Liver (tissue), 9 donors: ENCODE data around the gene MRM1. TPM values are rescaled to one million over a fixed set of nuclear protein-coding genes. Genes with fewer than 3 reads are reported as not detected.

ENCODE experiments used
- DNase-seq: peaks from one replicate; pipeline ENCODE4 v3.0.0-alpha.2; 2017; ENCODE audit warnings: low spot score
- H3K27ac ChIP-seq, 2 donors: one replicate each; pipeline ENCODE4 v1.7.0; 2013; ENCODE audit warnings: inconsistent platforms in 2 of 2, low read length in 2 of 2, control low read depth in 1 of 2, low read depth in 1 of 2, mild to moderate bottlenecking in 1 of 2
- H3K27me3 ChIP-seq, 4 donors: one replicate each; pipeline versions ENCODE4 v1.6.1 to v1.7.0; 2013; ENCODE audit warnings: low read length in 3 of 4, inconsistent platforms in 1 of 4, mild to moderate bottlenecking in 1 of 4, moderate library complexity in 1 of 4; ENCODE audit not compliant: control insufficient read depth in 4 of 4, insufficient read depth in 4 of 4
- H3K36me3 ChIP-seq, 4 donors: one replicate each; pipeline versions ENCODE4 v1.6.1 to v1.7.0; 2013; ENCODE audit warnings: low read length in 3 of 4, mild to moderate bottlenecking in 3 of 4, low read depth in 1 of 4, moderate library complexity in 1 of 4; ENCODE audit not compliant: control insufficient read depth in 4 of 4, insufficient read depth in 3 of 4
- H3K4me1 ChIP-seq, 4 donors: one replicate each; pipeline versions ENCODE4 v1.6.1 to v1.7.0; 2013; ENCODE audit warnings: low read length in 3 of 4, mild to moderate bottlenecking in 3 of 4, moderate library complexity in 1 of 4; ENCODE audit not compliant: control insufficient read depth in 4 of 4, insufficient read depth in 4 of 4
- H3K4me3 ChIP-seq, 3 donors: one replicate each; pipeline versions ENCODE4 v1.6.1 to v1.7.0; 2013; ENCODE audit warnings: low read length in 3 of 3, control low read depth in 1 of 3, low read depth in 1 of 3, mild to moderate bottlenecking in 1 of 3
- H3K9ac ChIP-seq, 2 donors: one replicate each; pipeline ENCODE4 v1.7.0; 2013; ENCODE audit warnings: low read length in 2 of 2, mild to moderate bottlenecking in 2 of 2, moderate library complexity in 2 of 2, control low read depth in 1 of 2, low read depth in 1 of 2
- H3K9me3 ChIP-seq, 4 donors: one replicate each; pipeline versions ENCODE4 v1.6.1 to v1.7.0; 2013; ENCODE audit warnings: low read length in 3 of 4; ENCODE audit not compliant: control insufficient read depth in 4 of 4
- ATF3 ChIP-seq: IDR thresholded peaks from 2 replicates; pipeline ENCODE4 v1.6.1; 2016; ENCODE audit warnings: antibody characterized with exemption
- CTCF ChIP-seq: fragments of 150-350 bp; IDR thresholded peaks from 2 replicates; pipeline ENCODE4 v1.5.1; 2017; ENCODE audit warnings: improper control_type of control experiment, low read depth, low read length; ENCODE audit not compliant: missing input control
- EGR1 ChIP-seq, 2 donors: IDR thresholded peaks; 2 replicates each; pipeline ENCODE4 v1.6.1; 2016 to 2018; ENCODE audit warnings: antibody characterized with exemption in 2 of 2, low read depth in 2 of 2
- FOXA1 ChIP-seq: IDR thresholded peaks from 2 replicates; pipeline ENCODE4 v1.6.1; 2016; ENCODE audit warnings: antibody characterized with exemption
- FOXA2 ChIP-seq: IDR thresholded peaks from 2 replicates; pipeline ENCODE4 v1.6.1; 2016; ENCODE audit warnings: antibody characterized with exemption
- GABPA ChIP-seq, 2 donors: IDR thresholded peaks in 1 of 2; conservative IDR thresholded peaks in 1 of 2; 2 replicates each; pipeline ENCODE4 v1.6.1; 2016; ENCODE audit warnings: antibody characterized with exemption in 2 of 2, mild to moderate bottlenecking in 1 of 2, moderate library complexity in 1 of 2
- HNF4A ChIP-seq, 2 donors: conservative IDR thresholded peaks; 2 replicates each; pipeline ENCODE4 v1.6.1; 2016; ENCODE audit warnings: antibody characterized with exemption in 2 of 2, mild to moderate bottlenecking in 2 of 2
- HNF4G ChIP-seq: IDR thresholded peaks from 2 replicates; pipeline ENCODE4 v1.6.1; 2016; ENCODE audit warnings: antibody characterized with exemption
- JUND ChIP-seq, 2 donors: IDR thresholded peaks; 2 replicates each; pipeline ENCODE4 v1.6.1; 2016; ENCODE audit warnings: antibody characterized with exemption in 2 of 2
- MAX ChIP-seq: IDR thresholded peaks from 2 replicates; pipeline ENCODE4 v1.6.1; 2016; ENCODE audit warnings: antibody characterized with exemption
- NR2F2 ChIP-seq: IDR thresholded peaks from 2 replicates; pipeline ENCODE4 v1.6.1; 2016; ENCODE audit warnings: antibody characterized with exemption
- RAD21 ChIP-seq, 2 donors: IDR thresholded peaks; 2 replicates each; pipeline ENCODE4 v1.6.1; 2016; ENCODE audit warnings: antibody characterized with exemption in 2 of 2, mild to moderate bottlenecking in 2 of 2
- REST ChIP-seq: IDR thresholded peaks from 2 replicates; pipeline ENCODE4 v1.6.1; 2016; ENCODE audit warnings: antibody characterized with exemption, mild to moderate bottlenecking
- RXRA ChIP-seq, 2 donors: IDR thresholded peaks; 2 replicates each; pipeline ENCODE4 v1.6.1; 2017 to 2018; ENCODE audit warnings: antibody characterized with exemption in 2 of 2, mild to moderate bottlenecking in 1 of 2
- SP1 ChIP-seq: IDR thresholded peaks from 2 replicates; pipeline ENCODE4 v1.6.1; 2018; ENCODE audit warnings: antibody characterized with exemption, mild to moderate bottlenecking
- TAF1 ChIP-seq: conservative IDR thresholded peaks from 2 replicates; pipeline ENCODE4 v1.6.1; 2016; ENCODE audit warnings: antibody characterized with exemption, mild to moderate bottlenecking
- YY1 ChIP-seq: IDR thresholded peaks from 2 replicates; pipeline ENCODE4 v1.6.1; 2016; ENCODE audit warnings: antibody characterized with exemption, mild to moderate bottlenecking
- ZBTB33 ChIP-seq: IDR thresholded peaks from 2 replicates; pipeline ENCODE4 v1.6.1; 2016; ENCODE audit warnings: antibody characterized with exemption
- WGBS: extraction: QIAGEN DNeasy Blood & Tissue Kit; methylation state at CpG from one replicate; pipeline ENCODE4 v1.1.7; 2013; 5-methylcytosine and 5-hydroxymethylcytosine counted together
- polyA plus RNA-seq, 2 donors: library from polyadenylated mRNA; stranded (reverse) in 1 of 2; unstranded in 1 of 2; fragments of 200-250 nt in 1 of 2; fragments of >200 nt in 1 of 2; fragmentation: Nextera tagmentation in 1 of 2; extraction: Ambion mirVana in 1 of 2; gene quantifications; one replicate each; pipeline versions ENCODE4 v1.2.1 to v1.2.3, GENCODE V29; 2013 to 2015
- total RNA-seq, 2 donors: library from RNA; depleted of rRNA; stranded (reverse); fragments of >200 nt; gene quantifications; one replicate each; pipeline ENCODE4 v1.2.3, GENCODE V29; 2014
- donor health status: healthy.
- donor health status: healthy.
- donor health status: healthy.
- donor health status: healthy.
- donor health status: healthy.

Gene MRM1
- total and polyA plus RNA-seq, 4 donors, result 3.2 to 5.9 (median 5.2) TPM

- Histone ChIP-seq H3K27me3 (no peaks in the 10 kb centered on the region), H3K9me3 (no peaks in the 10 kb centered on the region), H3K36me3 (peaks cover 12 to 27% (median 23%) of the 10 kb centered on the region in 4 donors), H3K9ac (no peak overlapping the region), H3K27ac (no peak overlapping the region), H3K4me1 (peaks cover 0 to 8% (median 5%) of the 10 kb centered on the region in 4 donors), H3K4me3 (no peak overlapping the region)
- no peak for TF ChIP-seq HNF4G
- TF ChIP-seq GABPA (IDR thresholded peaks at IDR 0.05 in 1 of 2, conservative IDR thresholded peaks at IDR 0.05 in 1 of 2), result no peak
- no peak for TF ChIP-seq EGR1 (IDR thresholded peaks at IDR 0.05; ENCODE audit: low read depth in 2 of 2)
- no peak for TF ChIP-seq MAX
- no peak for DNase-seq
- 85% methylated on average over 3 of the region's 3 CpGs for WGBS
Measured at GRCh38 chr17:36553459-36553858, 47.9 kb upstream of the MRM1 start.

- WGBS, result 97% methylated on average over 4 of the region's 4 CpGs
- H3K9me3 ChIP-seq, result no peaks in the 10 kb centered on the region
- peaks cover 11 to 57% (median 32%) of the 10 kb centered on the region in 4 donors for H3K36me3 ChIP-seq
- H3K9ac ChIP-seq, result no peak overlapping the region
- H3K27ac ChIP-seq, result no peak overlapping the region
- DNase-seq, result no peak
- no peak for TF ChIP-seq TAF1
- H3K4me1 ChIP-seq, result no peaks in the 10 kb centered on the region
- no peaks in the 10 kb centered on the region for H3K27me3 ChIP-seq
- H3K4me3 ChIP-seq, result no peak overlapping the region
Measured at GRCh38 chr17:36566081-36566480, 35.3 kb upstream of the MRM1 start.

GRCh38 chr17:36575028-36575427 is 26.4 kb upstream of the MRM1 start:
- Histone ChIP-seq H3K9ac (no peak overlapping the region), H3K27ac (no peak overlapping the region), H3K36me3 (peaks cover 7 to 48% (median 35%) of the 10 kb centered on the region in 4 donors), H3K4me1 (no peaks in the 10 kb centered on the region), H3K27me3 (no peaks in the 10 kb centered on the region), H3K4me3 (no peak overlapping the region), H3K9me3 (no peaks in the 10 kb centered on the region)
- 97% methylated on average over 12 of the region's 12 CpGs for WGBS
- no peak for TF ChIP-seq HNF4A (conservative IDR thresholded peaks at IDR 0.05)
- TF ChIP-seq ATF3, result no peak
- no peak for TF ChIP-seq YY1
- no peak for TF ChIP-seq REST
- no peak for TF ChIP-seq FOXA2
- no peak for TF ChIP-seq TAF1
- TF ChIP-seq RAD21 (IDR thresholded peaks at IDR 0.05), result no peak
- no peak for TF ChIP-seq HNF4G
- TF ChIP-seq SP1, result no peak
- TF ChIP-seq FOXA1, result no peak
- TF ChIP-seq CTCF, result no peak
- TF ChIP-seq MAX, result no peak
- TF ChIP-seq NR2F2, result no peak
- TF ChIP-seq JUND (IDR thresholded peaks at IDR 0.05), result no peak
- TF ChIP-seq EGR1 (IDR thresholded peaks at IDR 0.05; ENCODE audit: low read depth in 2 of 2), result no peak
- TF ChIP-seq ZBTB33, result no peak
- TF ChIP-seq GABPA (IDR thresholded peaks at IDR 0.05 in 1 of 2, conservative IDR thresholded peaks at IDR 0.05 in 1 of 2), result no peak
- TF ChIP-seq RXRA (IDR thresholded peaks at IDR 0.05), result no peak
- DNase-seq, result no peak
